Peyer's patch (tissue), 4 donors: ENCODE data around the gene RABEP1. TPM values are rescaled to one million over a fixed set of nuclear protein-coding genes. Genes with fewer than 3 reads are reported as not detected.

Experiments used
- DNase-seq, 3 donors: peaks; one replicate each; pipeline ENCODE4 v3.0.0-alpha.2; 2017 to 2019
- H3K27ac ChIP-seq, 4 donors: fragments of 200-600 bp; sonication (generic); one replicate each; pipeline ENCODE4 v1.5.1; 2016 to 2019
- H3K27me3 ChIP-seq, 2 donors: fragments of 200-600 bp; sonication (generic); one replicate each; pipeline ENCODE4 v1.5.1; 2019
- H3K36me3 ChIP-seq, 3 donors: fragments of 200-600 bp; sonication (generic); one replicate each; pipeline ENCODE4 v1.5.1; 2016 to 2019
- H3K4me1 ChIP-seq, 4 donors: fragments of 200-600 bp; sonication (generic); one replicate each; pipeline ENCODE4 v1.5.1; 2016 to 2019
- H3K4me3 ChIP-seq, 4 donors: fragments of 200-600 bp; sonication (generic); 1 replicate in 3 of 4; 2 replicates in 1 of 4; pipeline ENCODE4 v1.5.1; 2016 to 2019; ENCODE audit warnings: mild to moderate bottlenecking in 1 of 4
- H3K9me3 ChIP-seq, 4 donors: fragments of 200-600 bp; sonication (generic); one replicate each; pipeline ENCODE4 v1.5.1; 2016 to 2019; ENCODE audit warnings: mild to moderate bottlenecking in 1 of 4
- POLR2A ChIP-seq, 2 donors: fragments of 450-650 bp; IDR thresholded peaks; one replicate each; pipeline ENCODE4 v1.5.1; 2017; ENCODE audit warnings: antibody characterized with exemption in 2 of 2, mild to moderate bottlenecking in 2 of 2, moderate library complexity in 2 of 2
- total RNA-seq, 4 donors: library from RNA; depleted of rRNA; stranded (reverse); fragments of >200 nt; gene quantifications; one replicate each; pipeline ENCODE4 v1.1.0, GENCODE V29; 2016
- TF ChIP-seq, protein P1 (sequence below), 6 experiments: fragments of 450-650 bp in 4 of 6; fragments of 200-600 bp in 2 of 6; sonication (generic) in 1 of 6; IDR thresholded peaks; one replicate each; pipeline ENCODE4 v1.5.1; 2017 to 2019; ENCODE audit warnings: antibody characterized with exemption in 6 of 6, mild to moderate bottlenecking in 3 of 6, moderate library complexity in 1 of 6

RABEP1 gene
- total RNA-seq, 4 donors from 2014 or later: 20.5 to 85.0 (median 33.1) TPM

GRCh38 chr17:5365831-5366230, 83.7 kb downstream of the RABEP1 start:
- no peak for TF ChIP-seq POLR2A (IDR thresholded peaks at IDR 0.05)
- TF ChIP-seq, protein P1, sequence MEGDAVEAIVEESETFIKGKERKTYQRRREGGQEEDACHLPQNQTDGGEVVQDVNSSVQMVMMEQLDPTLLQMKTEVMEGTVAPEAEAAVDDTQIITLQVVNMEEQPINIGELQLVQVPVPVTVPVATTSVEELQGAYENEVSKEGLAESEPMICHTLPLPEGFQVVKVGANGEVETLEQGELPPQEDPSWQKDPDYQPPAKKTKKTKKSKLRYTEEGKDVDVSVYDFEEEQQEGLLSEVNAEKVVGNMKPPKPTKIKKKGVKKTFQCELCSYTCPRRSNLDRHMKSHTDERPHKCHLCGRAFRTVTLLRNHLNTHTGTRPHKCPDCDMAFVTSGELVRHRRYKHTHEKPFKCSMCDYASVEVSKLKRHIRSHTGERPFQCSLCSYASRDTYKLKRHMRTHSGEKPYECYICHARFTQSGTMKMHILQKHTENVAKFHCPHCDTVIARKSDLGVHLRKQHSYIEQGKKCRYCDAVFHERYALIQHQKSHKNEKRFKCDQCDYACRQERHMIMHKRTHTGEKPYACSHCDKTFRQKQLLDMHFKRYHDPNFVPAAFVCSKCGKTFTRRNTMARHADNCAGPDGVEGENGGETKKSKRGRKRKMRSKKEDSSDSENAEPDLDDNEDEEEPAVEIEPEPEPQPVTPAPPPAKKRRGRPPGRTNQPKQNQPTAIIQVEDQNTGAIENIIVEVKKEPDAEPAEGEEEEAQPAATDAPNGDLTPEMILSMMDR (IDR thresholded peaks at IDR 0.05): no peak
- H3K27me3 ChIP-seq: no peaks in the 10 kb centered on the region
- no peaks in the 10 kb centered on the region for H3K4me1 ChIP-seq
- no peak overlapping the region for H3K27ac ChIP-seq
- H3K9me3 ChIP-seq: no peaks in the 10 kb centered on the region
- peaks cover 0 to 83% (median 0%) of the 10 kb centered on the region in 3 donors for H3K36me3 ChIP-seq
- no peak overlapping the region for H3K4me3 ChIP-seq
- DNase-seq: no peak

- no peak overlapping the region for H3K27ac ChIP-seq
- H3K27me3 ChIP-seq: no peaks in the 10 kb centered on the region
- H3K4me1 ChIP-seq: no peaks in the 10 kb centered on the region
- no peaks in the 10 kb centered on the region for H3K9me3 ChIP-seq
- H3K36me3 ChIP-seq: peaks cover 0 to 94% (median 0%) of the 10 kb centered on the region in 3 donors
- TF ChIP-seq, protein P1 (IDR thresholded peaks at IDR 0.05): no peak
- TF ChIP-seq POLR2A (IDR thresholded peaks at IDR 0.05): no peak
- no peak for DNase-seq
- no peak overlapping the region for H3K4me3 ChIP-seq
Measured at GRCh38 chr17:5370411-5370810, 88.3 kb downstream of the RABEP1 start.

DNA sequence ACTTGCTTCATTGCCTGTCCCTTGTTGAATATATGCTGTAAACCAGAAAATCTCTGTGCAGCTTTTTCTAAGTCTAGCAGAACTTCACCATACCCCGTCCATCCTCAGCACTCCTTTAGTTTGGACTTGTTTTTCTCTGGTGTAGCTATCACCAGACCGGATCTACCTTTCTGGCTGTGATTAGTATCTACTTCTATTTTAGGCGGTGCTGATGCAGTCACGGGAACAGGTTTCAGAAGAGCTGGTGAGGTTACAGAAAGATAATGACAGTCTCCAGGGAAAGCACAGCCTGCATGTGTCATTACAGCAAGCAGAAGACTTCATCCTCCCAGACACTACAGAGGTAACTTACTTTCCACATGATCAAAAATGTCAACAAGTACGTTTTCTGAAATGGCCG, 91.0 kb downstream of the RABEP1 start:
- no peak for TF ChIP-seq POLR2A (IDR thresholded peaks at IDR 0.05)
- TF ChIP-seq, protein P1 (IDR thresholded peaks at IDR 0.05): no peak
- H3K36me3 ChIP-seq: peaks cover 0 to 94% (median 0%) of the 10 kb centered on the region in 3 donors
- H3K27ac ChIP-seq: no peak overlapping the region
- H3K4me1 ChIP-seq: no peaks in the 10 kb centered on the region
- DNase-seq: no peak
- no peaks in the 10 kb centered on the region for H3K27me3 ChIP-seq
- H3K9me3 ChIP-seq: no peaks in the 10 kb centered on the region
- no peak overlapping the region for H3K4me3 ChIP-seq

- H3K9me3 ChIP-seq: no peaks in the 10 kb centered on the region
- peaks cover 0 to 99% (median 0%) of the 10 kb centered on the region in 3 donors for H3K36me3 ChIP-seq
- no peak for DNase-seq
- no peaks in the 10 kb centered on the region for H3K27me3 ChIP-seq
- no peaks in the 10 kb centered on the region for H3K4me1 ChIP-seq
- no peak overlapping the region for H3K4me3 ChIP-seq
- no peak for TF ChIP-seq POLR2A (IDR thresholded peaks at IDR 0.05)
- TF ChIP-seq, protein P1 (IDR thresholded peaks at IDR 0.05): no peak
- H3K27ac ChIP-seq: no peak overlapping the region
Measured at GRCh38 chr17:5378566-5379207, 96.6 kb downstream of the RABEP1 start.

DNA sequence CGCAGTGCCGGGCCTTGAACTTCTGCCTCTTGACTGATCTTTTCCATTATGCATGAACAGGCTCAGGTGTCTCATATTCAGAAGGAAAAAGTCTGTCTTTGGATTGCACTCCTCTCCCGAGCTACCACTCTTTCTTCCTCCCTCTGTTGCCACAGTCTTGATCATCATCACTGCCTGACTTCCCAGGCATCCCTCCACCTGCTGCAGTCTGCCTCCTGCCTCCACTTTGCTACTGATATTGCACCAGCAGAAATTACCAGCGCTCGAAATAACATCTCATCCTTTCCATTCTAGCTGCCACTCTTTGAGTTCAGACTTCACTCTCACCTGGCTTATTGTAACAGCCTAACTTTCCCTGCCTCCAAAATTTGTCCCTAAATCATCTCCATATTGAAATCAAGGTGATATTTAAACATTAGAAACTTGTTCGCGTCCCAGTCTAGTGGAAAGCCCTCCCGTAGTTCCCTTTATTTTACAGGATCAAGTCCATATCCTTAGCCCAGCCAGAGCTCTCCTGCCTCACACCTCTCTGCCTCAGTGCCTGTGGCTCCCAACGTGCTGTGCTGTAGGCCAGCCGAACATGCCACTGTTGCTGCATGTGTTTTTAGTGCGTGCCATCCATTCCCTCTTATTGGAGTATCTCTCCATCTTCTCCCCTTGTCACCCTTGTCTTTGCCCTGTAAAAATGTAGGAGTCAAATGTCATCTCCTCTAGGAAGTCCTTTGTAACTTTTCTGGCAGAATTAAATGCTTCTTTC, 97.4 kb downstream of the RABEP1 start:
- H3K4me1 ChIP-seq: no peaks in the 10 kb centered on the region
- DNase-seq: no peak
- TF ChIP-seq, protein P1 (IDR thresholded peaks at IDR 0.05): no peak
- TF ChIP-seq POLR2A (IDR thresholded peaks at IDR 0.05): no peak
- H3K9me3 ChIP-seq: no peaks in the 10 kb centered on the region
- H3K36me3 ChIP-seq: peaks cover 0 to 99% (median 0%) of the 10 kb centered on the region in 3 donors
- no peak overlapping the region for H3K4me3 ChIP-seq
- no peaks in the 10 kb centered on the region for H3K27me3 ChIP-seq
- H3K27ac ChIP-seq: no peak overlapping the region
